K562 (cell line): ENCODE results near the gene METTL22. TPM values are rescaled to one million over a fixed set of nuclear protein-coding genes. Genes with fewer than 3 reads are reported as not detected.

ENCODE experiments used
- CBFA2T2 ChIP-seq: fragments of 450-650 bp; conservative IDR thresholded peaks from 2 replicates; pipeline ENCODE4 v1.6.1; 2017; ENCODE audit warnings: mild to moderate bottlenecking
- EP400 ChIP-seq: fragments of 450-650 bp; IDR thresholded peaks from 2 replicates; pipeline ENCODE4 v1.6.1; 2017; ENCODE audit warnings: antibody characterized with exemption, mild to moderate bottlenecking, moderate library complexity
- FOXA3 ChIP-seq, 2 experiments: fragments of 450-650 bp in 1 of 2; sonication (generic) in 1 of 2; formaldehyde crosslinking; IDR thresholded peaks in 1 of 2; conservative IDR thresholded peaks in 1 of 2; 2 replicates each; pipeline versions ENCODE4 v1.4.0 to v1.8.0; 2020 to 2022; ENCODE audit warnings: mild to moderate bottlenecking in 2 of 2, missing genetic modification reagents in 1 of 2
- FOXP1 ChIP-seq: sonication (generic); formaldehyde crosslinking; IDR thresholded peaks from 2 replicates; pipeline ENCODE4 v1.8.0; 2022; ENCODE audit warnings: mild to moderate bottlenecking, missing genetic modification reagents
- HMG20A ChIP-seq: fragments of 450-650 bp; formaldehyde crosslinking; conservative IDR thresholded peaks from 2 replicates; pipeline ENCODE4 v1.4.0; 2020; ENCODE audit warnings: mild to moderate bottlenecking, mixed read lengths
- MYBL2 ChIP-seq, 2 experiments: fragments of 450-650 bp in 1 of 2; sonication (generic) in 1 of 2; formaldehyde crosslinking in 1 of 2; IDR thresholded peaks; 2 replicates each; pipeline versions ENCODE4 v1.6.1 to v1.8.1; 2017 to 2022; ENCODE audit warnings: borderline replicate concordance in 1 of 2, inconsistent platforms in 1 of 2, low read depth in 1 of 2, mild to moderate bottlenecking in 1 of 2, missing genetic modification reagents in 1 of 2, moderate library complexity in 1 of 2
- NFATC3 ChIP-seq: fragments of 450-650 bp; IDR thresholded peaks from 2 replicates; pipeline ENCODE4 v1.6.1; 2017; ENCODE audit warnings: mild to moderate bottlenecking
- POLR2AphosphoS2 ChIP-seq: IDR thresholded peaks from 2 replicates; pipeline ENCODE4 v1.6.1; 2012; ENCODE audit warnings: low read length, improper control_type of control experiment
- PTRF ChIP-seq: fragments of 450-650 bp; IDR thresholded peaks from 2 replicates; pipeline ENCODE4 v1.6.1; 2016; ENCODE audit warnings: mild to moderate bottlenecking, missing genetic modification characterization, missing compliant biosample characterization
- RB1 ChIP-seq: fragments of 450-650 bp; IDR thresholded peaks from 2 replicates; pipeline ENCODE4 v1.6.1; 2017; ENCODE audit warnings: low read depth, mild to moderate bottlenecking
- SAP30 ChIP-seq: fragments of 200-600 bp; sonication (generic); IDR thresholded peaks from 2 replicates; pipeline ENCODE4 v1.6.1; 2012; ENCODE audit warnings: borderline replicate concordance, low read depth, mild to moderate bottlenecking, moderate library complexity, low read length, control low read depth, inconsistent platforms; ENCODE audit not compliant: insufficient read depth, poor library complexity, severe bottlenecking
- SIRT6 ChIP-seq: IDR thresholded peaks from one replicate; pipeline ENCODE4 v1.6.1; 2012; ENCODE audit warnings: low read depth, mild to moderate bottlenecking, control low read depth, inconsistent platforms, low read length, moderate library complexity
- TEAD4 ChIP-seq, 2 experiments: sonication (generic) in 1 of 2; formaldehyde crosslinking in 1 of 2; IDR thresholded peaks; 2 replicates each; pipeline versions ENCODE4 v1.6.1 to v1.8.0; 2012 to 2022; ENCODE audit warnings: borderline replicate concordance in 1 of 2, inconsistent platforms in 1 of 2, low read length in 1 of 2, mild to moderate bottlenecking in 1 of 2, missing genetic modification reagents in 1 of 2
- ZFP1 ChIP-seq: fragments of 450-650 bp; formaldehyde crosslinking; IDR thresholded peaks from 2 replicates; pipeline ENCODE4 v1.4.0; 2020; ENCODE audit warnings: mild to moderate bottlenecking, mixed read lengths
- ZNF518B ChIP-seq: fragments of 250-450 bp; sonication (Bioruptor Pico); IDR thresholded peaks from 2 replicates; pipeline ENCODE4 v1.5.0; 2021; ENCODE audit warnings: mild to moderate bottlenecking, moderate library complexity
- polyA plus RNA-seq, 8 experiments: library from polyadenylated mRNA; depleted of rRNA in 4 of 8; stranded (reverse) in 5 of 8; unstranded in 3 of 8; fragments of >200 nt; fragmentation: Nextera tagmentation in 2 of 8; fragmentation: Illumina TruSeq in 1 of 8; extraction: Ambion mirVana in 2 of 8; extraction: Trizol in 1 of 8; gene quantifications; 2 replicates each; pipeline versions ENCODE4 v1.2.1 to v1.2.3, GENCODE V29; 2011 to 2014; ENCODE audit warnings: inconsistent platforms in 1 of 8, missing spikeins in 1 of 8
- total RNA-seq, 7 experiments: library from RNA; depleted of rRNA in 6 of 7; stranded (reverse); fragments of >200 nt in 6 of 7; fragmentation: Illumina TruSeq in 2 of 7; extraction: Trizol in 2 of 7; gene quantifications; 2 replicates each; pipeline versions ENCODE4 v1.2.1 to v1.2.3, GENCODE V29; 2011 to 2021; ENCODE audit warnings: low replicate concordance in 1 of 7
- TF ChIP-seq, protein P1 (sequence below): fragments of 450-650 bp; formaldehyde crosslinking; IDR thresholded peaks from 2 replicates; pipeline ENCODE4 v1.4.0; 2020; ENCODE audit warnings: mild to moderate bottlenecking, moderate library complexity
- TF ChIP-seq, protein P2 (sequence below), 2 experiments: fragments of 450-650 bp in 1 of 2; sonication (generic) in 1 of 2; formaldehyde crosslinking in 1 of 2; IDR thresholded peaks in 1 of 2; conservative IDR thresholded peaks in 1 of 2; 2 replicates each; pipeline versions ENCODE4 v1.6.1 to v1.8.1; 2016 to 2023; ENCODE audit warnings: mild to moderate bottlenecking in 2 of 2, moderate library complexity in 2 of 2, inconsistent platforms in 1 of 2, missing genetic modification reagents in 1 of 2

Gene METTL22
- total and polyA plus RNA-seq, 9 of the 15 experiments (the other 6 are each of a cell fraction or from before 2014, with no cell fraction given) = 6.9 to 33.2 (median 18.5) TPM

DNA sequence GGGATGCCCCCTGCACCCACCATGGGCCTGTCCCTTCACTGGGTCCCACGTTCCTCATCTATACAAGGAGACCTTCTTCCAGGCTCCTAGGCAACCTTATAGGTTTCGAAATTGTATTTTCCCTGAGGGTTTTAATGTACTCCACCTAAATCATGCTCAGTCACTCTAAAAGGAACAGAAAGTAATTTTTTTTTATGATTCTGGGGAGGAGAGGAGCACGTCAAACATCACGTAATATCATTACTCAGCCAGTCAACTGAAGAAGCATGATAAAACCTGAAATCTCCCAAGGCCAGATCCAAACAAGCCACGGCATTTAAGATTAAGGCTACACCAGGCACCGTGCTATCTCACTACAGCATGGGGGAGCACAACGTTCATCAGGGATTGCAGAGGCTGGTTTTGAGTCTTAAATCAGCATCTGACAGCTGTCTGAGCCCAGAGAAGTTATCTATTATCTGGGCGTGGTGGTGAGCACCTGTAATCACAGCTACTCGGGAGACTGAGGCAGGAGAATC, 27.3 kb upstream of the METTL22 start (continued):
- TF ChIP-seq, protein P1, sequence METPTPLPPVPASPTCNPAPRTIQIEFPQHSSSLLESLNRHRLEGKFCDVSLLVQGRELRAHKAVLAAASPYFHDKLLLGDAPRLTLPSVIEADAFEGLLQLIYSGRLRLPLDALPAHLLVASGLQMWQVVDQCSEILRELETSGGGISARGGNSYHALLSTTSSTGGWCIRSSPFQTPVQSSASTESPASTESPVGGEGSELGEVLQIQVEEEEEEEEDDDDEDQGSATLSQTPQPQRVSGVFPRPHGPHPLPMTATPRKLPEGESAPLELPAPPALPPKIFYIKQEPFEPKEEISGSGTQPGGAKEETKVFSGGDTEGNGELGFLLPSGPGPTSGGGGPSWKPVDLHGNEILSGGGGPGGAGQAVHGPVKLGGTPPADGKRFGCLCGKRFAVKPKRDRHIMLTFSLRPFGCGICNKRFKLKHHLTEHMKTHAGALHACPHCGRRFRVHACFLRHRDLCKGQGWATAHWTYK (CRISPR knock-in tag) = peak; percentile 81; the same call in 1 of the 2 replicates
- TF ChIP-seq RB1 (no peak; the same call in 1 of the 2 replicates), ZFP1 (CRISPR knock-in tag) (no peak), ZNF518B (CRISPR knock-in tag) (no peak), NFATC3 (no peak), CBFA2T2 (peak; percentile 98), FOXP1 (CRISPR knock-in tag) (no peak), EP400 (no peak), SIRT6 (no peak), FOXA3 (CRISPR knock-in tag; conservative IDR thresholded peaks at IDR 0.05 in 1 of 2, IDR thresholded peaks at IDR 0.05 in 1 of 2) (no peak), POLR2AphosphoS2 (no peak), SAP30 (no peak), PTRF (tag) (no peak), MYBL2 (IDR thresholded peaks at IDR 0.05; ENCODE audit: low read depth) (no peak), MYBL2 (CRISPR knock-in tag; IDR thresholded peaks at IDR 0.05; ENCODE audit: borderline replicate concordance) (no peak), HMG20A (no peak), TEAD4 (IDR thresholded peaks at IDR 0.05; ENCODE audit: low read length) (peak; percentile 99), TEAD4 (CRISPR knock-in tag; IDR thresholded peaks at IDR 0.05; ENCODE audit: borderline replicate concordance) (no peak)
- TF ChIP-seq, protein P2, sequence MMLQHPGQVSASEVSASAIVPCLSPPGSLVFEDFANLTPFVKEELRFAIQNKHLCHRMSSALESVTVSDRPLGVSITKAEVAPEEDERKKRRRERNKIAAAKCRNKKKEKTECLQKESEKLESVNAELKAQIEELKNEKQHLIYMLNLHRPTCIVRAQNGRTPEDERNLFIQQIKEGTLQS (IDR thresholded peaks at IDR 0.05) = peak; percentile 68
- TF ChIP-seq, protein P2 (CRISPR knock-in tag; conservative IDR thresholded peaks at IDR 0.05) = no peak
